HUES6 (cell line): ENCODE measurements around the gene LDLRAD2.
A peak's percentile ranks its signal among the peaks of the same experiment; 100 is the strongest.

Source experiments
- H3K27ac ChIP-seq: 2 replicates; pipeline ENCODE4 v1.7.0; 2013; ENCODE audit warnings: low read depth, mild to moderate bottlenecking, low read length, inconsistent platforms
- H3K27me3 ChIP-seq: 2 replicates; pipeline ENCODE4 v1.6.1; 2013; ENCODE audit warnings: low read length; ENCODE audit not compliant: control insufficient read depth, insufficient read depth
- H3K36me3 ChIP-seq: 2 replicates; pipeline ENCODE4 v1.6.1; 2013; ENCODE audit warnings: low read length; ENCODE audit not compliant: control insufficient read depth, insufficient read depth
- H3K4me1 ChIP-seq: 2 replicates; pipeline ENCODE4 v1.6.1; 2013; ENCODE audit warnings: low read length; ENCODE audit not compliant: control insufficient read depth, insufficient read depth
- H3K4me3 ChIP-seq: 2 replicates; pipeline ENCODE4 v1.5.1; 2013; ENCODE audit warnings: low read depth, low read length
- H3K9ac ChIP-seq: one replicate; pipeline ENCODE4 v1.6.1; 2013; ENCODE audit warnings: mild to moderate bottlenecking, low read length
- H3K9me3 ChIP-seq: 2 replicates; pipeline ENCODE4 v1.6.1; 2013; ENCODE audit warnings: low read depth, low read length; ENCODE audit not compliant: control insufficient read depth, insufficient read depth

Gene LDLRAD2

DNA sequence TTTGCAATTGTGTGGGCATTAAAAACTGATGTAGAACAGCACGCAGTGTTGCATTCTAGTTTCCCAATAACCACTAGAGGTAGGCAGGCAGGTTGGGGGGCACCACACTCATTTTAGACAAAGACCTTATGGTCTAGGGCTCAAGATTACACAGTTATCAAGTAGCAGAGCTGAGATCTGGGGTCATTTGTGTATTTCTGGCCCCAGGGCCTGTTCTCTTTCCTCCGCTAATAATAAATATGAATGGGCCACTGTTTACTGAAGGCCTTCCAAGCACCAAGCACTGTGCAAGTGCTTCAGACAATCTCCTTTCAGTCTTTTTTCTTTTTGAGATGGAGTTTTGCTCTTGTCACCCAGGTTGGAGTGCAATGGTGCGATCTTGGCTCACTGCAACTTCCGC lies 23.9 kb downstream of the LDLRAD2 start:
- Histone ChIP-seq H3K27ac (no peak overlapping the region), H3K4me3 (no peak overlapping the region), H3K27me3 (no peaks in the 10 kb centered on the region), H3K9me3 (peaks cover 11% of the 10 kb centered on the region; the same call in 1 of the 2 replicates), H3K4me1 (no peaks in the 10 kb centered on the region), H3K9ac (no peak overlapping the region), H3K36me3 (peaks cover 88% of the 10 kb centered on the region)

DNA sequence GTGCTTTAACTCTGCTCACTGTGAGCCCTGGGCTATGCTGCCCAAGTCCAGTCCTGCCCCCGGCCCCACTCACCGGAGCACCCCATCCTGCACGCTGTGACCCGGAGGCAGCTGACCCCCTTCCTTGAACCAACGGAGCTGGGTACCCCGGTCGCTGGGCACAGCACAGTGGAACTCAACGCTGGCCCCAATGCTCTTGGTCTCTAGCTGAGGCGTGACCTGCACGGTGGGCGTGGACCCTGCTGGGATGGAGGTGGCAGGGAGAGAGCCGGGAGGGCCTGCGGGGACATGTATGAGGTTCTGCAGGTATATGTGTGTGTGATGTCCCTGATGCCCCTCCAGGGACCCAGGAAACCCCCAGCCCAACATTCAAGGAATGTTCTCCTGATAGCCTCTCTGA lies 24.7 kb downstream of the LDLRAD2 start:
- H3K9me3 ChIP-seq, result peaks cover 11% of the 10 kb centered on the region; the same call in 1 of the 2 replicates
- H3K9ac ChIP-seq, result no peak overlapping the region
- peaks cover 88% of the 10 kb centered on the region for H3K36me3 ChIP-seq
- H3K4me3 ChIP-seq, result no peak overlapping the region
- H3K4me1 ChIP-seq, result no peaks in the 10 kb centered on the region
- no peaks in the 10 kb centered on the region for H3K27me3 ChIP-seq
- no peak overlapping the region; the same call in 1 of the 2 replicates for H3K27ac ChIP-seq

DNA sequence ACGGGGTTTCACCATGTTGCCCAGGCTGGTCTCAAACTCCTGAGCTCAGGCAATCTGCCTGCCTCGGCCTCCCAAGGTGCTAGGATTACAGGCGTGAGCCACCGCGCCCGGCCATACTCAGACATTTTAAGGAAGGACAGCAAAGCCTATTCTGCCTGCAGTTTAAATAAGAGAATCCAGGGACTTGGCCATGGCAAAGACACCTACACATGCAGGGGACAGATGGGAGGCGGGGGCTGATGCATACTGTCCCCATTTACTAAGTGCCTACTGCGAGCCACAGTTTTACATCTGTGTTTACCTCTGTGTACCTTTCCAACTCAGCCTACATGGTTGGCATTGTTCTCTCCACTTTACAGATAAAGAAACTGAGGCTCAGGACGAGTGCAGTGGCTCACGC lies 25.4 kb downstream of the LDLRAD2 start:
- H3K9ac ChIP-seq, result no peak overlapping the region
- peaks cover 88% of the 10 kb centered on the region for H3K36me3 ChIP-seq
- no peaks in the 10 kb centered on the region for H3K27me3 ChIP-seq
- H3K9me3 ChIP-seq, result peaks cover 11% of the 10 kb centered on the region; the same call in 1 of the 2 replicates
- no peak overlapping the region for H3K27ac ChIP-seq
- no peaks in the 10 kb centered on the region for H3K4me1 ChIP-seq
- no peak overlapping the region for H3K4me3 ChIP-seq

DNA sequence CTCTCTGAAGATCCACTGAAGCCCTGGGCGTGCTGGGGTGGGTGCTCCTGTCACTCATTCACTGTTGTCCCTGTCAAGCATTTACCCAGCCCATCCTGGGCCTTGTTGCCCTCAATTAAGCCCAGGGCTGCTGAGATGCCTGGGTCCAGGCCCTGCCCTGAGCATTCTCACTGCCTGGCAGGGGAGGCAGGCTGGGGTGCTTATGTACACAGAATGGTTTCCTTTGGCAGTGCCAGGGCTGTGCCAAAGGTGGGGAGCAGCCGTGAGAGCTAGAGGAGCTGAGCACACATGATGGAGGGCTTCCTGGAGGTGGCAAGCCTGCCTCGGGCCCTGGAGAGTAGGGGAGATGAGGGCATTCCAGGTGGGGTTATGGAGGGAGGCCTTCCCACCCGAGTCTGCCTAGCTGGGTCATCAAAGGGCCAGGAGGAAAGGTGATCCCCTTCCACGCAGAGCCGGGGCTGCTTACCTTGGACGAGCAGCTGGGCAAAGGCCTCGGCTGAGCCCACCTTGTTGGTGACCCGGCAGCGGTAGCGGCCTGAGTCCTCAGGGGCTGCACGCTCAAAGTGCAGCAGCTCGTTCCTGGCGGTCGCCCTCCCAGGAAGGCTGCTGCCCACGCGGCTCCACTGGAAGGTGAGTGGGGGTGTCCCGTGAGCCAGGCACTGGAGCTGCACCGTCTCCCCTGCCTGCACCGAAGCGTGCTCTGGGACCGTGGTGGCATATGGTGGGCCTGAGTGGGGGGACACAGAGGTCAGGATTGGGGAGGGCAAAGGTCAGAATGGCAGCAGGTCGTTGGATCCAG lies 26.5 kb downstream of the LDLRAD2 start:
- Histone ChIP-seq H3K4me3 (no peak overlapping the region), H3K9me3 (peaks cover 11% of the 10 kb centered on the region; the same call in 1 of the 2 replicates), H3K4me1 (no peaks in the 10 kb centered on the region), H3K27ac (no peak overlapping the region), H3K27me3 (no peaks in the 10 kb centered on the region), H3K9ac (no peak overlapping the region), H3K36me3 (peaks cover 88% of the 10 kb centered on the region)

DNA sequence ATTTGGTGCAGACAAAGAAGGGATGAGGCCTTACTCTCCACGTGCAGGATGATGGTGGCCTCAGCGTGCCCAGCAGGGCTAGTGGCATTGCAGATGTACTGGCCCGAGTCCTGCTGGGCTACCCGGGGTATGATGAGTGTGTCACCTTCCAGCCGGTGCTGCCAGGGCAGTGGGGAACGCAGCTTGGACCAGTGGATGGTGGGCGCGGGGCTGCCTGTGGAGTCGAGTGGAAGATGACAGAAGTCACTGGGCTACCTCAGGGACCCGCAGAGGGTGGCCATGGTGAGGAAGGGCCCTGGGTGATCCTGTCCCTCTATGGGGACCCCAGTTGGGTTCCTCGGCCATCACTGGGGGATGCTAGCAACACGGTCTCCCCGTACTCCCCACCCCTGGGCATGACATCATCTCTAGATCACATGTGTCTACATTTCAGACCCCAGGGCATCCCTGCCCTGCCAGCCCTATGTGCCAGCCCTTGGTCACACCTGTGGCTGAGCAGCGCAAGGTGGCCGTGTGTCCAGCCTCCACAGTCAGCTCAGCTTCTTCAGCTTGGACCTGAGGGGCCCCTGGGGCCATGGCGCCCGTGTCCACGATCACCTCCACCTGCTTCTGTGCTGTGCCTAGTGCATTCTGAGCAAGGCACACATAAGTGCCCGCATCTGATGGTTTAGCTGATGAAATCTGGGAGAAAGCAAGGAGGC lies 27.4 kb downstream of the LDLRAD2 start:
- no peak overlapping the region for H3K4me3 ChIP-seq
- H3K27ac ChIP-seq, result no peak overlapping the region
- peaks cover 4% of the 10 kb centered on the region; the same call in 1 of the 2 replicates for H3K9me3 ChIP-seq
- H3K9ac ChIP-seq, result no peak overlapping the region
- no peaks in the 10 kb centered on the region for H3K27me3 ChIP-seq
- H3K36me3 ChIP-seq, result peaks cover 88% of the 10 kb centered on the region
- H3K4me1 ChIP-seq, result no peaks in the 10 kb centered on the region

DNA sequence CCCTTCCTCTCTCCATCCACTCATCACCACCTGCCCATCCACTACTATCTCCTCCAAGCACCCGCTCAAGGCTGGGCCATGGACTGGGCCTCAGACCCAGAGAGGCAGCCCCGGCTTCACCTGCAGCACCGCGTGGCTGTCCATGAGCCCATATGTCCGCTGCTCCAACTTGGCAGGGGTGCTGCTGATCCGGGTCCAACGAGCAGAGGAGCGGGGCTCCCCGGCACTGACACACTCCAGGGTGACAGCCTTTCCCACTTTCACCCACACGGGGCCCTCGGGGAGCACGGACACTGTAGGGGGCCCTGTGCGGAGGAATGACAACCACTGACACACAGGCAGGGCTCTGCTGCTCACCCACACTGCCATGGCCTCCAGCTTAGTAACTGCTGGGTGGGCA lies 28.9 kb downstream of the LDLRAD2 start:
- H3K36me3 ChIP-seq, result peaks cover 80% of the 10 kb centered on the region
- no peak overlapping the region for H3K27ac ChIP-seq
- H3K9me3 ChIP-seq, result no peaks in the 10 kb centered on the region
- H3K9ac ChIP-seq, result no peak overlapping the region
- H3K4me1 ChIP-seq, result no peaks in the 10 kb centered on the region
- H3K27me3 ChIP-seq, result no peaks in the 10 kb centered on the region
- no peak overlapping the region for H3K4me3 ChIP-seq

DNA sequence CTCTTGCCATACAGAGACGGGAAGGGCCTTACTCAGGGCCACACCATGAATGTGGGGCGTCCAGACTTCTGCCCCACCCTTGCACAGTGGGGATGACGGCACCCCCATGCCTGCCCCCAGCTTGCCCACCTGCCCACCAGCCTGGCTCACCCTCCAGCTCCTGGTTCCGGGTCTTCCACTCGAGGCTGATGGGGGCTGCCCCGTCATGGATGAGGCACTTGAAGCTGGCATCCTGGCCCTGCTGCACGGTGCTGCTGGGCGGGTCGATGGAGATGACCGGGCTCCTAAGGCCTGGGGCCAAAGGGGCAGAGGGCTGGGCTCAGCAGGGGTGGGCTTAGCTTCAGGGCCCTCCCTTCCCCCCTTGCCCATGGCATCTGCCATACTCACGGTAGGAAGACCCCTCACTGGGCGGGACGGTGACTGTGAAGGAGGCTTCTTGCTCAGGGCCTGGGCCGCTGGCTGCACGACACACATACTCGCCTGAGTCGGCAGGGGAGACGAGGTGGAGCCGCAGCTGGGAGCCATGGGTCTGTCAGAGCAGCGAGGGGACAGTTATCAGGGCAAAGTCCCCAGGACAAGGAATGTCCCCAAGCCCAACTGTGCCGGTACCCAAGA lies 29.9 kb downstream of the LDLRAD2 start:
- H3K27me3 ChIP-seq, result no peaks in the 10 kb centered on the region
- H3K9ac ChIP-seq, result no peak overlapping the region
- no peaks in the 10 kb centered on the region for H3K9me3 ChIP-seq
- H3K27ac ChIP-seq, result no peak overlapping the region; the same call in 1 of the 2 replicates
- H3K4me3 ChIP-seq, result no peak overlapping the region
- H3K4me1 ChIP-seq, result no peaks in the 10 kb centered on the region
- H3K36me3 ChIP-seq, result peaks cover 79% of the 10 kb centered on the region

DNA sequence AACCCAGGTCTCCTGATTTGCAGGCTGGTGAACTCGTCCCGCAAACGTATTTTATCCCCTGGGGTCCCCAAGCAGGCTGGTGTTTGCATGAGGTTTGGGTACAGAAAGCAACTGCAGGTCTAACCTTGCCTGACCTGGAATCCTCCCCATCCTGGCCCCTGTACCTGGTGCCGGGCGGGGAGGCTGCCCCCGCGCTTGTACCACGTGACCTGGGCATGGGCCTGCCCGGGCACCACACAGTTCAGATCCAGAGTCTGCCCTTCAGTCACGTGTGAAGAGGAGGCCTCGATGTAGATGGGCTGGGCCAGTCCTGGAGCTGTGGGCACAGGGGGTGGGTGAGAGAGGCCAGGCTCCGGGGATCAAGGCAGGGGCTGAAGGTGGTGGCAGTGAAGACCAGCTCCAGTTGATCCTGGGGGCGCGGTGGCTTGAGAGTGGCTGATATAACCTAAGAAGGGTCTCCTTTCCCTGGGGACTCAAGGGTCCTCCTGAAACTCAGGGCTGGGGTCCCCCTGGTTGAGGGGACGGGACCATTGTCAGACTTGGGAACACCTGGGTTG lies 30.6 kb downstream of the LDLRAD2 start:
- Histone ChIP-seq H3K9me3 (no peaks in the 10 kb centered on the region), H3K9ac (no peak overlapping the region), H3K27ac (0 out of 2 replicates have a peak overlapping the region, but pooled peaks have one; percentile 33), H3K4me3 (no peak overlapping the region), H3K27me3 (no peaks in the 10 kb centered on the region), H3K4me1 (no peaks in the 10 kb centered on the region), H3K36me3 (peaks cover 81% of the 10 kb centered on the region)

DNA sequence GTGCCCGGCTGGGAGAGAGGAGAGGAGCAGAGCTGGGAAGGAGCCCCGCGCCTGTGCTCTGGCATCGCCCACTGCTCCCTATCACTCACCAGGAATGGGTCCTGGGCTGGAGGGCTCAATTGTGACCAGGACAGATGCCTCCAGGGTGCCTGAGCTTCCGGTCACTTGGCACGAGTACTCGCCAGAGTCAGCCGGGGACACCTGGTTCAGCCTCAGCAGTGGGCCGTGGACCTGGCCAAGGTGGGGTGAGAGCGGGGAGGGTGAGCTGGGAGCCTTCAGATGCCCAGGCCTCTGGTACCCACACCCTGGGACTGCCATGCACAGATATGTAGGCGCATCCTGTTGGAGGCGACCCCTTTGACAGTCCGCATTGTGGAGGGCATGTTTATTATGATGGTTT lies 31.1 kb downstream of the LDLRAD2 start:
- Histone ChIP-seq H3K36me3 (peaks cover 82% of the 10 kb centered on the region), H3K9ac (no peak overlapping the region), H3K4me1 (no peaks in the 10 kb centered on the region), H3K27ac (no peak overlapping the region), H3K4me3 (no peak overlapping the region), H3K27me3 (no peaks in the 10 kb centered on the region), H3K9me3 (no peaks in the 10 kb centered on the region)

DNA sequence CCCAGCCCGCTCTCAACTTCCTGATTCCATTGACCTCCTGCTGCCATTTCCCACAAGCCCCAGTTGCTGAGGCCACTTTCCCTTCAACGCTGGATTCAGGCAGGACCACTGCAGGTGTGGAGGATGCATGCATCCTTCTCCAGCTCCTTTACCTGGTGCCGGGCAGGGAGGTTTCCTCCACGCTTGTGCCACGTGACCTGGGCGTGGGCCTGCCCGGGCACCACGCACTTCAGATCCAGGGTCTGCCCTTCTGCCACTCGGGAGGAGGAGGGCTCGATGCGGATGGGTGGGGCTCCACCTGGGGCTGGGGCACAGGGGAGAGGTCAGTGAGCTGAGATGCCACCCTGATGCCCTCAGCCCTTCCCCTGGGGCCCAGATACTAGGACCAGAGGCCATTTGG lies 31.9 kb downstream of the LDLRAD2 start:
- Histone ChIP-seq H3K4me1 (no peaks in the 10 kb centered on the region), H3K9ac (no peak overlapping the region), H3K36me3 (peaks cover 82% of the 10 kb centered on the region), H3K27me3 (no peaks in the 10 kb centered on the region), H3K27ac (no peak overlapping the region), H3K9me3 (no peaks in the 10 kb centered on the region), H3K4me3 (no peak overlapping the region)
